ENCODE results near the gene ADARB1.

Gene ADARB1

GRCh38 chr21:45172420-45172819 lies 98.0 kb downstream of the ADARB1 start:
- no peak for DNase-seq (ENCODE audit: low spot score)

DNA sequence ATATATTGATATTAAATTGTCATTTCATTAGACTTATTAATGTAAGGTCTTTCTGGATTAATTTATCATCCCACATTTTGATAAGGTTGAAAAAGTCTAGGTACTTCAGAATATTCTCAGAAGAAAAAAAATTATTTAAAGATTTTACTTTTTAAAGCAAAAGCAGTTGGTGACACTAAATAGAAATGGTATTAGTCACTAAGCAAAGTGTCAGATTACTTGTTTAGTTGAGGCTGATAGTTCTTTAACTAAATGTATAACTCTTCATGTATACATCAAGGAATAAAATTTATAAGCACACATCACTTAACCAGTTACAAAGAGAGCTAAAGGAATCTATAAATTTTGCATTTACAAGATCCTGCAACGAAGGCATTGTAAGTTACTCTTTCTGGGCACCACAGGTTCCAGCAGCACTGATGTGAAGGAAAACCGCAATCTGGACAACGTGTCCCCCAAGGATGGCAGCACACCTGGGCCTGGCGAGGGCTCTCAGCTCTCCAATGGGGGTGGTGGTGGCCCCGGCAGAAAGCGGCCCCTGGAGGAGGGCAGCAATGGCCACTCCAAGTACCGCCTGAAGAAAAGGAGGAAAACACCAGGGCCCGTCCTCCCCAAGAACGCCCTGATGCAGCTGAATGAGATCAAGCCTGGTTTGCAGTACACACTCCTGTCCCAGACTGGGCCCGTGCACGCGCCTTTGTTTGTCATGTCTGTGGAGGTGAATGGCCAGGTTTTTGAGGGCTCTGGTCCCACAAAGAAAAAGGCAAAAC lies 101.1 kb downstream of the ADARB1 start:
- DNase-seq (ENCODE audit: low spot score) = no peak

GRCh38 chr21:45176141-45176540 lies 101.8 kb downstream of the ADARB1 start:
- DNase-seq (ENCODE audit: low spot score) = no peak

DNA sequence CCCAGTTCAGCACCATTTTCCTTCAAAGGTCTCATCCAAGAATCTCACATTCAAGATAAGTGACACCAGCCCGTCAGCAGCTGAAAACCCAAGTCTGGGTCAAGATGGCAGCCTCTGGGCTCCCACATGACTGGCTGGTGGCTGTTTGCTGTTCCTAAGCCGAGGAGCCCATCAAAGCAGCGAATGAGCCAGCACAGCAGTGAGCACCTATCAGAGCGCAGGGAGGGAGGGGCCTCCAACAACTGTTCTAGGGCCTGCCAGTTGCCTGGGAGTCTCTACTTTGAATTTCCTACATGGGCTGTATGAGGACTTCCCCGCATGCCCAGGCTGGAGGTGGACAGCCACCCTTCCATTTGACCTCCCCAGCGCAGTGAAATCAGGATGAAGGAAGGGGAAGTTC lies 102.7 kb downstream of the ADARB1 start:
- no peak for DNase-seq (ENCODE audit: low spot score)

- DNase-seq (ENCODE audit: low spot score) = no peak
Measured at GRCh38 chr21:45178070-45178608, 103.8 kb downstream of the ADARB1 start.

GRCh38 chr21:45178971-45179370 lies 104.6 kb downstream of the ADARB1 start:
- DNase-seq (ENCODE audit: low spot score) = no peak

DNA sequence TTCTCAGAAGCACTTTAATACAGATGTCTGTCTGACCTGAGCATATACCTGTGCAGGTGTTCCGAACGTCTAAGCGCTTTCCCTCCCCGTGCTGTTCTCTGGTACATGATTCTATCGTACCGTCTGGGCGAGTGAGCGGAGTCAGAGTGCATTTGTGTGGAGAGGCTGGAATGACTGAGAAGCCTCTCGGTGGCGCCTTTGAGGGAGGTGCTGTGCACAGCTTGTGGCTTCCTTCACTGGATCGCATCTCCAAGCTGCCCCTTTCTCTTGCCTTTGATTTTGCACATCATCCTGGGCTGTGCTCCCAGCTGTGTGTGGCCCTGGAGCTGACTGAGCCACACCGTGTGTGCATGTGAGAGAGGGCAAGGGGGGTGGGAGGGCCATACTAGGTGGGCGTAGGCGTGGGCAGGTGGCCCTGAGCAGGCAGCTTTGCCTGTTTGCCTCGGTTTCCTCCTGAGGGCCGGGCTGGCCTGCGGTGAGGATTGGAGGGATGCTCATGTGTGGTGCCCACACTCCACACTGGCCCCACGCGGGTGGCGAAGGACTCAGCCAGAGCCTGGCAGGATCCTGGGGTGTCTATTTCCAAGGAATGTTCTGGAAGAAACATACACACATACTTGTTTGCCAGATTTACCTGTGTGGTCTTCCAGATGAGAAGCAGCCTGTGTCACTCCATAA lies 105.3 kb downstream of the ADARB1 start:
- no peak for DNase-seq (ENCODE audit: low spot score)

DNA sequence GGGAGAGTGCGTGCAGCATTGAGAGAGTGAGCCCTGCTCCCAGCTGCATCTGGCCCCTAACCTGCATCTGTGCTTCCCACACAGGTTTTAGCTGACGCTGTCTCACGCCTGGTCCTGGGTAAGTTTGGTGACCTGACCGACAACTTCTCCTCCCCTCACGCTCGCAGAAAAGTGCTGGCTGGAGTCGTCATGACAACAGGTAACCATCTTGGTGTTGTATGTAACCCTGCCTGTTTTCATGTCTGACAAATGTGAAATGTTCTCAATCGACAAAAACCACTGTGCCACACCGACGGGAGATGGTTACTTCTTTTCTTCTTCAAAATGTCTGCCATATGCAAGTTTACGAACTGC lies 105.8 kb downstream of the ADARB1 start:
- no peak for DNase-seq (ENCODE audit: low spot score)

DNA sequence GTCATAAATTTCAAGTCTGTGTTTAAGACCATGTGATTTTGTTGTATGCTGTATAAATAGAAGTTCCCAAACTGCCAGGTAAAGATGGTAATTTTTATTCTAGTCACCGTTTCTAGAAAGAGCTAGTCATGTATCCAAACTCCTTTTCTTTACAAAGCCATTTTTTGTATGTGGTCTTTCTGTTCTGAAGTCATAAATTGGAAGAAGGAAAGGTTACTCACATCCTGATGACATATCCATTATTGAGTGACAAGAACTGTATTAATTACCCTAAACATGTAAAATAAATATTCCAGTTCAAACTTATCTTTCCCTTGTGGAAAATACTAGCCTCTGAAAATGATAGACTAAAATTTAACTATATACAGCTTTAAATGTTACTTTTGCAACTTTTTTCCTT lies 108.6 kb downstream of the ADARB1 start:
- DNase-seq (ENCODE audit: low spot score) = no peak

GRCh38 chr21:45183852-45184251 lies 109.5 kb downstream of the ADARB1 start:
- DNase-seq (ENCODE audit: low spot score) = no peak

DNA sequence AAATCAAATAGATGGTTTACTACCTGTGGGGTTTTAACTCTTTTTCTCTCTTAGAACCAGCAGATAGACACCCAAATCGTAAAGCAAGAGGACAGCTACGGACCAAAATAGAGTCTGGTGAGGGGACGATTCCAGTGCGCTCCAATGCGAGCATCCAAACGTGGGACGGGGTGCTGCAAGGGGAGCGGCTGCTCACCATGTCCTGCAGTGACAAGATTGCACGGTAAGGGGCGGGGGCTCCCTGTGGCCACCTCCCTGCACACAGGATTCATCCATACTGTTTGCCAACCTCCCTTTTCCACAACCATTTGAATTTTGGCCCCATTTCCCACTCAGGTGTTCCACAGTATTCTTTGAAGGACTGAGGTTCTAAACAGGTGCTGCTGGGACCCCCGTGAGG lies 110.5 kb downstream of the ADARB1 start:
- no peak for DNase-seq (ENCODE audit: low spot score)

GRCh38 chr21:45186709-45187108 lies 112.3 kb downstream of the ADARB1 start:
- no peak for DNase-seq (ENCODE audit: low spot score)

GRCh38 chr21:45187646-45188045 lies 113.3 kb downstream of the ADARB1 start:
- no peak for DNase-seq (ENCODE audit: low spot score)

- DNase-seq (ENCODE audit: low spot score) = no peak
Measured at GRCh38 chr21:45190013-45190412, 115.6 kb downstream of the ADARB1 start.

DNA sequence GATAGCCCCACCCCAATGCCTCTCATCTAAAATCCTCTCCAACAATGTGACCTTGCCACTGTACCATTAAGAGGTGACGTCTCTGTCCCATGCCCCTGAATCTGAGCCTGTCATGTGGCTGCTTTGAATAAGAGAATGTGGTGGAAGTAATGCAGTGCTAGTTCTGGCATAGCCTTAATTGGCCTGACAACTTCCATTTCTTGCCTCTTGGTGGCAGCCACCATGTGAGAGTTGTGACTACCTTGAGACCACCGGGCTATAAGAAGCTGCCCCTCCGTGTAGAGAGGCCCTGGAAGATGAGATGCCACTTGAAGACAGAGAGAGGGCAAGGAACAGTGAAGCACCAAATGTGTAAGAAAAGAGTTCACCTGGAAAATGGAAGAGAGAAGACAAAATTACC lies 118.0 kb downstream of the ADARB1 start:
- no peak for DNase-seq (ENCODE audit: low spot score)

DNA sequence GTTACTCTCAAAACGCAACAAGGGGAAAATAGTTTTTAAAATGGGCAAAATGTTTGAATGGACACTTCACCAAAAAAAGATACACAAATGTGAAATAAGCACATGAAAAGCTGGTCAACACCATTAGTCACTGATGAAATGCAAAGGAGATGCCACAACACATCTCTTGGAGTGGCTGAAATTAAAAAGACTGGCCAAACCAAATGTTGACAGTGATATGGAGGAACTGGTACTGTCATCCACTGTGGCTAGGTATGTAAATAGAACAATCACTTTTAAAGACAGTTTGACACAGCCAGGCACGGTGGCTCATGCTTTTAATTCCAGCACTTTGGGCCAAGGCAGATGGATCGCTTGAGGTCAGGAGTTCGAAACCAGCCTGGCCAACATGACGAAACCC lies 122.2 kb downstream of the ADARB1 start:
- DNase-seq (ENCODE audit: low spot score) = no peak

- DNase-seq (ENCODE audit: low spot score) = no peak
Measured at GRCh38 chr21:45199201-45199600, 124.8 kb downstream of the ADARB1 start.

GRCh38 chr21:45200031-45200430 lies 125.7 kb downstream of the ADARB1 start:
- no peak for DNase-seq (ENCODE audit: low spot score)

DNA sequence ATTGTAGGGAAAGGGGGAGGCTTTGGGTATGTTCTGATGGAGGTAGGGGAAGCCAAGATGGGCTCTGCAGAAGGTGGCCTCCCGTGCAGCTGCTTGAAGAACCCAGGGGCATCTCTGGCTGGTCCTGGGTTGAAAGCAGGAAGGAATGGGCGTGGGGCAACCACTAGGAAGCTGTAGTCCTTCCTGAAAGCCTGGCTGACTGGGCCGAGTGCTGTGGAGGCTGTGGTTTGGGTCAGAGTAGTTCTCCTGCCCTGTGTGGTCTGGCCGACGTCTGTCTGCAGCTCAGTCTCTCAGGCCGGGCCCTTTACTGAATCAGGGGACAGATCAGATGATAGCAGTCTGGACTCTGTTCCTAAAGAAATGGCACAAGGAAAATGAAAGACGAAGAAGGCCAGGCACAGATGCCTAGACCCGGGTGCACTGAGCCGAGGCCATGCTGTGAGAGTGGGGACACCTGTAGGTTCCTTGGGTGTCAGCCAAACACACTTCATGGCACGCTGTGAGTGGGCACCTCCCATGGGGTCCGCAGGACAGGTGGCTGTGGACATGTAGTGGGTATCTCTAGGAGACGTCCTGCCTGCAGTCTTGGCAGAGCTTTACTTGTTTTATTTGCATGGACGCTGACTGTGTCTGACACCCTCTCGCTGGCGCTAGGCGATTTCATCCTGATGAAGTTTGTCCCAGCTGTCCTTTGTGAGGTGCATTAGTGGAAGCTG lies 126.4 kb downstream of the ADARB1 start:
- no peak for DNase-seq (ENCODE audit: low spot score)

- no peak for DNase-seq (ENCODE audit: low spot score)
Measured at GRCh38 chr21:45202344-45202743, 128.0 kb downstream of the ADARB1 start.

DNA sequence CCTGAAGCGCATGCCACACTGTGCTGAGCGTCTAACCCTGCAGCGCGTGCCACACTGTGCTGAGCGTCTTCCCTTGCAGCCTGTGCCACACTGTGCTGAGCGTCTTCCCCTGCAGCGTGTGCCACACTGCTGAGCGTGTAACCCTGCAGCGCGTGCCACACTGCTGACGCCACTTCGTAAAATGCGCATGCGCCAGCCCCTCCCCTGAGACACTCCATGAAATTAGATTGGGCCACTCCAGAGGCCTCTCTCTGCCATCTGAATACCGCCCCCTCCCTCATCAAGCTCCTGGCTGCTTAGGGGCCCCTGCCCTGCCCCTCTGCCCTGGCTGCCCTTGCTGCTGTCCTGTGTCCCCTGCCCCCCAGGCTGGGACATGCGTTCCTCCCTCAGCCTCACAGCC lies 128.5 kb downstream of the ADARB1 start:
- no peak for DNase-seq (ENCODE audit: low spot score)

DNA sequence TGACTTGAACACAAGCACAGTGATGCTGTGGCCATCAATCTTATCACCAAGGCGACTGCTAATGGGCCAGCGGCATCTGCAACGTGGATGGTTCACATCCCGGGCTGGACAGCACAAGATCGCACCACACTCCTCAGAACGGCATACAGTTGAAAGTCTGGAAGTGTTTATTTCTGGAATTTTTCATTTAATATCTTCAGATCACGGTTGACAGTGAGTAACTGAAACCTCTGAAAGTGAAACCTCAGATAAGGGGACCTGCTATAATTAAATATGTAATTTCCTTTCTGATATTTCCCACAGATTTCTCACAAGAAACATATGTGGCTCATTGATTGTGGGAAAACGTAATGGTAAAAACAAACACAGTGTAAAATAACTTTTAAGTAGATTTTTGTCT lies 129.6 kb downstream of the ADARB1 start:
- no peak for DNase-seq (ENCODE audit: low spot score)

DNA sequence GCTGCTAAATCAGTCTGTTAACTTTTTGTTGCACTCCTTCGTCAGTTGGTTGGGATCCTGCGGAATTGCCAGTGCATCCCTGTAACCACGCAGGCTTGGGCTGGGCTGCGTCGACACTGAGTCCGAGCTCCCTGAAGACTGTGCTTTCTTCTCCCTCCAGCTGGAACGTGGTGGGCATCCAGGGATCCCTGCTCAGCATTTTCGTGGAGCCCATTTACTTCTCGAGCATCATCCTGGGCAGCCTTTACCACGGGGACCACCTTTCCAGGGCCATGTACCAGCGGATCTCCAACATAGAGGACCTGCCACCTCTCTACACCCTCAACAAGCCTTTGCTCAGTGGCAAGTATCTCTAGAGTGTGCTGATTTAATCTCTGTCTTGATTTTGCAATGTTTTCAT lies 130.0 kb downstream of the ADARB1 start:
- no peak for DNase-seq (ENCODE audit: low spot score)
